ENCODE results near the gene EXOG.

DNA sequence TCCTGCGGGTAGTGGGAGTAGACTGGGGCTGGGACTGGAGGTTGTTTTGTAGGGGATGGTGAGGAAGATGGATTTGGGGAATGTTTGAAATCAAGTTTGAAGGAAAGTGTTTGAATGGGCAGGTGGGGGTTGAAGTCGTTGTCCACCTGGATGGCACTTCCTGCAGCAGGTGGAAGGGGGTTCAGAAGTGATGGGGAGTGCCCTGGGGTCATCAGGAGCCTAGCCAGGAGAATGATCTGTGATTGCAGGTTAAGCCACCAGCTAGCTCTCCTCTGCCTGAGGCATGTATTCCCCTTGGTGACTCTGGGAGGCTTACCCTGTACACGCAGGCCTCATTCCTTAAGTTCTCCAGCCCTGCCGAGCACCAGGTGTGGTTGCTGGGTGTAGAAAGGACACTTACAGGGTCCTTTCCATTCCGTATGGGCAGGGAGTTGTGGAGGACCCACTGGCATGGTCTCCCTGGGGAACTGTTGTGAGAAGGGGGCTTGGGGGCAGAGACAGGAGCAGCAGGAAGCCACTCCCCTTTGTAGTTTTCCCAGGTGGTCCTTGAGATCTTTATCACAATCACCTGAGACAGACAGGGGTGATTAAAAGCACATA is 19.9 kb upstream of the EXOG start:
- TF ChIP-seq, protein P1, sequence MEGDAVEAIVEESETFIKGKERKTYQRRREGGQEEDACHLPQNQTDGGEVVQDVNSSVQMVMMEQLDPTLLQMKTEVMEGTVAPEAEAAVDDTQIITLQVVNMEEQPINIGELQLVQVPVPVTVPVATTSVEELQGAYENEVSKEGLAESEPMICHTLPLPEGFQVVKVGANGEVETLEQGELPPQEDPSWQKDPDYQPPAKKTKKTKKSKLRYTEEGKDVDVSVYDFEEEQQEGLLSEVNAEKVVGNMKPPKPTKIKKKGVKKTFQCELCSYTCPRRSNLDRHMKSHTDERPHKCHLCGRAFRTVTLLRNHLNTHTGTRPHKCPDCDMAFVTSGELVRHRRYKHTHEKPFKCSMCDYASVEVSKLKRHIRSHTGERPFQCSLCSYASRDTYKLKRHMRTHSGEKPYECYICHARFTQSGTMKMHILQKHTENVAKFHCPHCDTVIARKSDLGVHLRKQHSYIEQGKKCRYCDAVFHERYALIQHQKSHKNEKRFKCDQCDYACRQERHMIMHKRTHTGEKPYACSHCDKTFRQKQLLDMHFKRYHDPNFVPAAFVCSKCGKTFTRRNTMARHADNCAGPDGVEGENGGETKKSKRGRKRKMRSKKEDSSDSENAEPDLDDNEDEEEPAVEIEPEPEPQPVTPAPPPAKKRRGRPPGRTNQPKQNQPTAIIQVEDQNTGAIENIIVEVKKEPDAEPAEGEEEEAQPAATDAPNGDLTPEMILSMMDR (IDR thresholded peaks at IDR 0.05), result no peak
- TF ChIP-seq POLR2A (IDR thresholded peaks at IDR 0.05) (no peak), POLR2AphosphoS5 (IDR thresholded peaks at IDR 0.05) (no peak)
